Transverse colon (tissue), 4 donors: Measurements from ENCODE around the gene GEN1.

Experiments
- CTCF ChIP-seq, 5 experiments: fragments of 200-600 bp in 3 of 5; fragments of 450-650 bp in 2 of 5; sonication (generic) in 3 of 5; IDR thresholded peaks; 1 replicate in 2 of 5; 2 replicates in 3 of 5; pipeline ENCODE4 v1.5.1; 2016 to 2017; ENCODE audit warnings: antibody characterized with exemption in 5 of 5, inconsistent platforms in 3 of 5, mild to moderate bottlenecking in 2 of 5, moderate library complexity in 1 of 5
- EP300 ChIP-seq: sonication (generic); formaldehyde crosslinking; IDR thresholded peaks from one replicate; pipeline ENCODE4 v1.6.1; 2017; ENCODE audit warnings: antibody characterized with exemption, low read depth
- POLR2A ChIP-seq: fragments of 450-650 bp; IDR thresholded peaks from one replicate; pipeline ENCODE4 v1.6.1; 2016; ENCODE audit warnings: antibody characterized with exemption, mild to moderate bottlenecking, moderate library complexity
- POLR2AphosphoS5 ChIP-seq, 3 donors: sonication (generic); formaldehyde crosslinking; IDR thresholded peaks; one replicate each; pipeline ENCODE4 v1.6.1; 2016; ENCODE audit warnings: antibody characterized with exemption in 3 of 3

- TF ChIP-seq CTCF (IDR thresholded peaks at IDR 0.05) (no peak), POLR2A (no peak), POLR2AphosphoS5 (IDR thresholded peaks at IDR 0.05) (no peak), EP300 (no peak)
Measured at GRCh38 chr2:17800219-17800618, 46.3 kb downstream of the GEN1 start.
